Measurements from ENCODE around the gene ZNF709. TPM values are rescaled to one million over a fixed set of nuclear protein-coding genes. Genes with fewer than 3 reads are reported as not detected.

The ZNF709 gene
- 4.0 TPM for total RNA-seq (2021; ENCODE audit: unreplicated experiment)
- polyA plus RNA-seq (2012; ENCODE audit: insufficient read length), result 0.50 TPM
- Bru-seq, nascent RNA, result percentile 33 among the genes with signal in this experiment
- BruChase-seq, experiment 1, labeled RNA remaining after a 2-hour chase, result percentile 69 among the genes with signal in this experiment
- BruChase-seq, experiment 2, labeled RNA remaining after a 6-hour chase, result percentile 56 among the genes with signal in this experiment
- long read RNA-seq, full-length matches to known transcripts, result 5 of 6 reads
- long read RNA-seq, partial matches to known transcripts, result 0 of 6 reads
- long read RNA-seq, other reads (novel, unspliced or antisense), result 1 of 6 reads

- ChIA-PET POLR2A (no interaction called here), CTCF (no interaction called here)
- Histone ChIP-seq H3K4me3 (ENCODE audit: low read depth in 2 of 2, low read length in 2 of 2) (peak within 1 kb of the TSS; percentile 80 to 89), H3K9me3 (ENCODE audit: control insufficient read depth, insufficient read depth, low read depth, low read length) (no peaks in the 10 kb centered on the region), H3K27me3 (ENCODE audit: control insufficient read depth, insufficient read depth, low read length) (no peaks in the 10 kb centered on the region), H3K36me3 (ENCODE audit: control insufficient read depth, insufficient read depth, low read length) (no peaks in the 10 kb centered on the region), H3K27ac (ENCODE audit: low read length) (peak within 1 kb of the TSS; percentile 70), H3K4me1 (ENCODE audit: control insufficient read depth, insufficient read depth, low read length) (peaks cover 8% of the 10 kb centered on the region; the same call in 1 of the 2 replicates)
- in situ Hi-C loops (cut with HindIII; ENCODE audit: low pct_unique_long_range_greater_than_20kb, low sequenced_read_pairs), result no loop called here
- intact Hi-C loops (cut with micrococcal nuclease; ENCODE audit: unreplicated experiment), result no loop called here
- no TSS peak for BruUV-seq (replicated peaks)
- DNase-seq (ENCODE audit: low read depth, low spot score) (peak; percentile 47), ATAC-seq (peak; percentile 99)
- peak; percentile 65; the same call in 1 of the 2 replicates for TF ChIP-seq POLR2AphosphoS5 (IDR thresholded peaks at IDR 0.05; ENCODE audit: low read depth, low read length)
- TF ChIP-seq SIN3A (IDR thresholded peaks at IDR 0.05; ENCODE audit: borderline replicate concordance, insufficient read depth, low read depth, low read length), result 0 out of 2 replicates have a peak, but pooled peaks have one; percentile 37
- no peak for TF ChIP-seq TCF7L2 (IDR thresholded peaks at IDR 0.05; ENCODE audit: low read depth, low read length)
- no peak for TF ChIP-seq REST (IDR thresholded peaks at IDR 0.05; ENCODE audit: insufficient read depth in 1 of 2, low read depth in 2 of 2, low read length in 1 of 2)
These were observed at the start of gene ZNF709 for GRCh38 chr19:12484371-12485051. ZNF709 (minus strand) TSS chr19:12484816; CDS start chr19:12484657, 159 bp downstream.

GRCh38 chr19:12527034-12527836, 42.6 kb upstream of the ZNF709 start:
- H3K4me1 ChIP-seq (ENCODE audit: control insufficient read depth, insufficient read depth, low read length), result no peaks in the 10 kb centered on the region
- no peaks in the 10 kb centered on the region for H3K27me3 ChIP-seq (ENCODE audit: control insufficient read depth, insufficient read depth, low read length)
- ChIA-PET CTCF (no interaction called here), POLR2A (no interaction called here)
- DNase-seq (ENCODE audit: low read depth, low spot score) (no peak), ATAC-seq (no peak)
- BruUV-seq (replicated peaks), result TSS peak; percentile 39
- peaks cover 75% of the 10 kb centered on the region for H3K9me3 ChIP-seq (ENCODE audit: control insufficient read depth, insufficient read depth, low read depth, low read length)
- H3K4me3 ChIP-seq (ENCODE audit: low read depth in 2 of 2, low read length in 2 of 2), result no peak overlapping the region
- no peak overlapping the region for H3K27ac ChIP-seq (ENCODE audit: low read length)
- peaks cover 5% of the 10 kb centered on the region for H3K36me3 ChIP-seq (ENCODE audit: control insufficient read depth, insufficient read depth, low read length)
- intact Hi-C loops (cut with micrococcal nuclease; ENCODE audit: unreplicated experiment), result no loop called here
- in situ Hi-C loops (cut with HindIII; ENCODE audit: low pct_unique_long_range_greater_than_20kb, low sequenced_read_pairs), result no loop called here
- no peak for TF ChIP-seq SIN3A (IDR thresholded peaks at IDR 0.05; ENCODE audit: borderline replicate concordance, insufficient read depth, low read depth, low read length)
- no peak for TF ChIP-seq POLR2AphosphoS5 (IDR thresholded peaks at IDR 0.05; ENCODE audit: low read depth, low read length)
- TF ChIP-seq, protein P1, sequence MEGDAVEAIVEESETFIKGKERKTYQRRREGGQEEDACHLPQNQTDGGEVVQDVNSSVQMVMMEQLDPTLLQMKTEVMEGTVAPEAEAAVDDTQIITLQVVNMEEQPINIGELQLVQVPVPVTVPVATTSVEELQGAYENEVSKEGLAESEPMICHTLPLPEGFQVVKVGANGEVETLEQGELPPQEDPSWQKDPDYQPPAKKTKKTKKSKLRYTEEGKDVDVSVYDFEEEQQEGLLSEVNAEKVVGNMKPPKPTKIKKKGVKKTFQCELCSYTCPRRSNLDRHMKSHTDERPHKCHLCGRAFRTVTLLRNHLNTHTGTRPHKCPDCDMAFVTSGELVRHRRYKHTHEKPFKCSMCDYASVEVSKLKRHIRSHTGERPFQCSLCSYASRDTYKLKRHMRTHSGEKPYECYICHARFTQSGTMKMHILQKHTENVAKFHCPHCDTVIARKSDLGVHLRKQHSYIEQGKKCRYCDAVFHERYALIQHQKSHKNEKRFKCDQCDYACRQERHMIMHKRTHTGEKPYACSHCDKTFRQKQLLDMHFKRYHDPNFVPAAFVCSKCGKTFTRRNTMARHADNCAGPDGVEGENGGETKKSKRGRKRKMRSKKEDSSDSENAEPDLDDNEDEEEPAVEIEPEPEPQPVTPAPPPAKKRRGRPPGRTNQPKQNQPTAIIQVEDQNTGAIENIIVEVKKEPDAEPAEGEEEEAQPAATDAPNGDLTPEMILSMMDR (IDR thresholded peaks at IDR 0.05), result no peak
- no peak for TF ChIP-seq REST (IDR thresholded peaks at IDR 0.05; ENCODE audit: insufficient read depth in 1 of 2, low read depth in 2 of 2, low read length in 1 of 2)
- TF ChIP-seq TCF7L2 (IDR thresholded peaks at IDR 0.05; ENCODE audit: low read depth, low read length), result no peak
